A673 (cell line): ENCODE data around the gene RAB11FIP3. TPM values are rescaled to one million over a fixed set of nuclear protein-coding genes. Genes with fewer than 3 reads are reported as not detected.
"Not testable (repeated sequence)": the region's sequence is repeated elsewhere in the genome, so short reads cannot be mapped to it uniquely, and the experiment has no call there.

Source experiments
- BruUV-seq: library from RNA; stranded (reverse); fragments of 400-500 nt; replicated peaks from 2 replicates; lab custom pipeline; 2021; lab: Mats Ljungman, UMichigan
- CTCF ChIA-PET: fragments of 300-600 bp; sonication (Branson Sonifier 250); formaldehyde crosslinking; loops from one replicate; lab custom pipeline; 2022; ENCODE audit warnings: antibody characterized with exemption; lab: Charles Lee
- POLR2A ChIA-PET: fragments of 300-600 bp; sonication (Branson Sonifier 250); formaldehyde crosslinking; loops from one replicate; lab custom pipeline; 2022; ENCODE audit warnings: antibody characterized with exemption; ENCODE audit not compliant: low non-redundant PET; lab: Charles Lee
- DNase-seq: peaks from one replicate; pipeline ENCODE4 v3.0.0-alpha.2; 2015; ENCODE audit warnings: low spot score
- H3K27ac ChIP-seq: fragments of 200-600 bp; sonication (generic); 2 replicates; pipeline ENCODE4 v1.5.1; 2016; ENCODE audit warnings: mixed run types, low read depth, mild to moderate bottlenecking, mixed read lengths, antibody characterized with exemption, low read length; ENCODE audit not compliant: poor library complexity, severe bottlenecking
- H3K27me3 ChIP-seq: fragments of 200-600 bp; sonication (generic); replicated peaks from 2 replicates; pipeline ENCODE4 v1.6.1; 2017; ENCODE audit warnings: mixed run types, low read depth, mild to moderate bottlenecking, mixed read lengths, antibody characterized with exemption, low read length; ENCODE audit not compliant: insufficient read depth, poor library complexity
- H3K36me3 ChIP-seq: fragments of 200-600 bp; sonication (generic); 2 replicates; pipeline ENCODE4 v1.6.1; 2016; ENCODE audit warnings: mixed run types, mild to moderate bottlenecking, mixed read lengths, antibody characterized with exemption, low read length; ENCODE audit not compliant: insufficient read depth, poor library complexity, severe bottlenecking
- H3K4me1 ChIP-seq: fragments of 200-600 bp; sonication (generic); 2 replicates; pipeline ENCODE4 v1.6.1; 2017; ENCODE audit warnings: mixed run types, mild to moderate bottlenecking, mixed read lengths, antibody characterized with exemption, low read length; ENCODE audit not compliant: insufficient read depth, poor library complexity, severe bottlenecking
- H3K4me3 ChIP-seq: fragments of 200-600 bp; sonication (generic); 2 replicates; pipeline ENCODE4 v1.5.1; 2016; ENCODE audit warnings: low read depth, mixed run types, mild to moderate bottlenecking, mixed read lengths, low read length; ENCODE audit not compliant: poor library complexity, severe bottlenecking
- H3K9me3 ChIP-seq: fragments of 200-600 bp; sonication (generic); 2 replicates; pipeline ENCODE4 v1.6.1; 2016; ENCODE audit warnings: mixed run types, low read depth, mild to moderate bottlenecking, mixed read lengths, antibody characterized with exemption, low read length; ENCODE audit not compliant: poor library complexity, severe bottlenecking
- CTCF ChIP-seq: fragments of 300-800, 200-600 bp; sonication (generic); conservative IDR thresholded peaks from 2 replicates; pipeline ENCODE4 v1.5.1; 2017; ENCODE audit warnings: low read depth, mild to moderate bottlenecking, antibody characterized with exemption, low read length, moderate library complexity, mixed read lengths
- EZH2 ChIP-seq: fragments of 200-600 bp; sonication (generic); IDR thresholded peaks from 2 replicates; pipeline ENCODE4 v1.6.1; 2017; ENCODE audit warnings: borderline replicate concordance, low read depth, mild to moderate bottlenecking, mixed read lengths, antibody characterized with exemption, low read length; ENCODE audit not compliant: poor library complexity, severe bottlenecking
- intact Hi-C: fragments of 100-400 bp; cut with micrococcal nuclease; formaldehyde crosslinking; loops from one replicate; pipeline ENCODE4 v1.10.0; 2022; ENCODE audit not compliant: unreplicated experiment
- total RNA-seq: library from RNA; stranded (reverse); gene quantifications from 2 replicates; pipeline ENCODE4 v1.2.3, GENCODE V29; 2021

RAB11FIP3 gene
- total RNA-seq, 1 experiment from 2014 or later = 44.8 TPM

- POLR2A ChIA-PET = no interaction called here
- intact Hi-C loops = no loop called here
- CTCF ChIA-PET = no interaction called here
These were observed 41.2 kb downstream of the RAB11FIP3 start for GRCh38 chr16:466651-467050.

GRCh38 chr16:467249-467871 is 41.9 kb downstream of the RAB11FIP3 start:
- intact Hi-C loops, H3K9me3 ChIP-seq, POLR2A ChIA-PET, H3K27ac ChIP-seq, H3K27me3 ChIP-seq, H3K4me3 ChIP-seq, CTCF ChIA-PET, BruUV-seq, DNase-seq, H3K36me3 ChIP-seq: not testable (repeated sequence)
- H3K4me1 ChIP-seq = peaks cover 19% of the 10 kb centered on the region

More at GRCh38 chr16:466651-467050, 41.2 kb downstream of the RAB11FIP3 start:
- DNase-seq = no peak
- H3K4me1 ChIP-seq = peaks cover 15% of the 10 kb centered on the region
- H3K27me3 ChIP-seq = no peaks in the 10 kb centered on the region
- TF ChIP-seq CTCF = no peak
- TF ChIP-seq EZH2 = no peak
- no peak overlapping the region for H3K27ac ChIP-seq
- no peak overlapping the region for H3K4me3 ChIP-seq
- no peaks in the 10 kb centered on the region for H3K9me3 ChIP-seq
- no TSS peak for BruUV-seq
- peaks cover 5% of the 10 kb centered on the region for H3K36me3 ChIP-seq

GRCh38 chr16:468068-468821 is 42.8 kb downstream of the RAB11FIP3 start:
- intact Hi-C loops = no loop called here
- Histone ChIP-seq H3K4me1 (peaks cover 19% of the 10 kb centered on the region), H3K4me3 (no peak overlapping the region), H3K27ac (no peak overlapping the region), H3K27me3 (no peaks in the 10 kb centered on the region), H3K9me3 (no peaks in the 10 kb centered on the region), H3K36me3 (no peaks in the 10 kb centered on the region)
- TF ChIP-seq CTCF (no peak), EZH2 (no peak)
- ChIA-PET CTCF (no interaction called here), POLR2A (no interaction called here)
- DNase-seq = no peak
- BruUV-seq = no TSS peak

- H3K36me3 ChIP-seq, intact Hi-C loops, H3K27me3 ChIP-seq, POLR2A ChIA-PET, DNase-seq, CTCF ChIA-PET, BruUV-seq, H3K27ac ChIP-seq, H3K4me3 ChIP-seq, H3K9me3 ChIP-seq: not testable (repeated sequence)
- peaks cover 19% of the 10 kb centered on the region for H3K4me1 ChIP-seq
These were observed 44.0 kb downstream of the RAB11FIP3 start for GRCh38 chr16:469459-469858.
